SK-N-SH treated with all-trans-retinoic acid at 6 μM for 48 hours (cell line): ENCODE results near the gene AP1S1.

Source experiments
- ATAC-seq: fragments of 200-7000 bp; cut with Tn5 transposase; 3 replicates; pipeline ENCODE4 v1.9.1; 2020; ENCODE audit warnings: mild to moderate bottlenecking, moderate library complexity
- ARNTL ChIP-seq: fragments of 450-650 bp; formaldehyde crosslinking; IDR thresholded peaks from 2 replicates; pipeline ENCODE4 v1.5.0; 2020; ENCODE audit warnings: low read depth, mild to moderate bottlenecking, moderate library complexity, borderline replicate concordance
- BACH2 ChIP-seq: fragments of 250-450 bp; sonication (Bioruptor Pico); IDR thresholded peaks from 2 replicates; pipeline ENCODE4 v1.9.0; 2021; ENCODE audit warnings: mild to moderate bottlenecking, borderline replicate concordance
- CSDC2 ChIP-seq: fragments of 250-450 bp; sonication (Bioruptor Pico); IDR thresholded peaks from 2 replicates; pipeline ENCODE4 v1.5.0; 2020; ENCODE audit warnings: mild to moderate bottlenecking, moderate library complexity
- CSRNP3 ChIP-seq: fragments of 250-450 bp; sonication (Bioruptor Pico); IDR thresholded peaks from 2 replicates; pipeline ENCODE4 v1.5.1; 2021; ENCODE audit warnings: mild to moderate bottlenecking, moderate library complexity
- ESRRG ChIP-seq: fragments of 250-450 bp; sonication (Bioruptor Pico); IDR thresholded peaks from 2 replicates; pipeline ENCODE4 v1.6.1; 2021; ENCODE audit warnings: mild to moderate bottlenecking
- GLIS3 ChIP-seq: fragments of 250-450 bp; sonication (Bioruptor Pico); IDR thresholded peaks from 2 replicates; pipeline ENCODE4 v1.5.0; 2020; ENCODE audit warnings: mild to moderate bottlenecking, moderate library complexity
- ISL1 ChIP-seq: fragments of 250-450 bp; sonication (Bioruptor Pico); IDR thresholded peaks from 2 replicates; pipeline ENCODE4 v2.1.2; 2022; ENCODE audit warnings: mild to moderate bottlenecking, moderate library complexity
- OSR1 ChIP-seq: fragments of 250-450 bp; sonication (Bioruptor Pico); IDR thresholded peaks from 2 replicates; pipeline ENCODE4 v1.8.0; 2022; ENCODE audit warnings: moderate library complexity, mild to moderate bottlenecking, inconsistent platforms
- PATZ1 ChIP-seq: fragments of 250-450 bp; sonication (Bioruptor Pico); IDR thresholded peaks from 2 replicates; pipeline ENCODE4 v1.8.0; 2020; ENCODE audit warnings: mild to moderate bottlenecking, moderate library complexity, borderline replicate concordance
- PPARA ChIP-seq: fragments of 250-450 bp; sonication (Bioruptor Pico); IDR thresholded peaks from 2 replicates; pipeline ENCODE4 v1.5.0; 2020; ENCODE audit warnings: mild to moderate bottlenecking, borderline replicate concordance
- RARB ChIP-seq: fragments of 250-450 bp; sonication (Bioruptor Pico); IDR thresholded peaks from 2 replicates; pipeline ENCODE4 v1.8.0; 2021; ENCODE audit warnings: mild to moderate bottlenecking, moderate library complexity
- SNAI2 ChIP-seq: fragments of 250-450 bp; sonication (Bioruptor Pico); IDR thresholded peaks from 2 replicates; pipeline ENCODE4 v1.5.0; 2020; ENCODE audit warnings: mild to moderate bottlenecking, moderate library complexity
- TCF4 ChIP-seq: fragments of 250-450 bp; sonication (Bioruptor Pico); IDR thresholded peaks from 2 replicates; pipeline ENCODE4 v1.8.0; 2021; ENCODE audit warnings: mild to moderate bottlenecking, moderate library complexity, borderline replicate concordance
- TOX ChIP-seq: fragments of 250-450 bp; sonication (Bioruptor Pico); IDR thresholded peaks from 2 replicates; pipeline ENCODE4 v1.8.0; 2021; ENCODE audit warnings: mild to moderate bottlenecking, moderate library complexity, borderline replicate concordance
- TSHZ2 ChIP-seq: fragments of 250-450 bp; sonication (Bioruptor Pico); IDR thresholded peaks from 2 replicates; pipeline ENCODE4 v1.5.0; 2020; ENCODE audit warnings: mild to moderate bottlenecking, moderate library complexity
- ZC3H10 ChIP-seq: fragments of 250-450 bp; sonication (Bioruptor Pico); IDR thresholded peaks from 2 replicates; pipeline ENCODE4 v1.5.1; 2021; ENCODE audit warnings: mild to moderate bottlenecking, moderate library complexity
- ZFP3 ChIP-seq: fragments of 250-450 bp; sonication (Bioruptor Pico); IDR thresholded peaks from 2 replicates; pipeline ENCODE4 v1.5.0; 2020; ENCODE audit warnings: mild to moderate bottlenecking, moderate library complexity
- ZFP30 ChIP-seq: fragments of 450-650 bp; formaldehyde crosslinking; IDR thresholded peaks from 2 replicates; pipeline ENCODE4 v1.5.0; 2022; ENCODE audit warnings: mild to moderate bottlenecking, moderate library complexity
- ZNF565 ChIP-seq: fragments of 450-650 bp; formaldehyde crosslinking; conservative IDR thresholded peaks from 2 replicates; pipeline ENCODE4 v1.5.0; 2020; ENCODE audit warnings: low read depth, mild to moderate bottlenecking, moderate library complexity
- ZNF70 ChIP-seq: fragments of 450-650 bp; formaldehyde crosslinking; IDR thresholded peaks from 2 replicates; pipeline ENCODE4 v1.5.0; 2020; ENCODE audit warnings: mild to moderate bottlenecking, moderate library complexity
- ZNF8 ChIP-seq: fragments of 450-650 bp; formaldehyde crosslinking; IDR thresholded peaks from 2 replicates; pipeline ENCODE4 v1.5.0; 2020; ENCODE audit warnings: mild to moderate bottlenecking, moderate library complexity
- TF ChIP-seq, protein P1 (sequence below): fragments of 250-450 bp; sonication (Bioruptor Pico); IDR thresholded peaks from 2 replicates; pipeline ENCODE4 v1.5.1; 2020; ENCODE audit warnings: low read depth, mild to moderate bottlenecking, moderate library complexity
- TF ChIP-seq, protein P2 (sequence below): fragments of 250-450 bp; sonication (Bioruptor Pico); IDR thresholded peaks from 2 replicates; pipeline ENCODE4 v1.8.0; 2021; ENCODE audit warnings: low read depth, mild to moderate bottlenecking, moderate library complexity, borderline replicate concordance

The AP1S1 gene

DNA sequence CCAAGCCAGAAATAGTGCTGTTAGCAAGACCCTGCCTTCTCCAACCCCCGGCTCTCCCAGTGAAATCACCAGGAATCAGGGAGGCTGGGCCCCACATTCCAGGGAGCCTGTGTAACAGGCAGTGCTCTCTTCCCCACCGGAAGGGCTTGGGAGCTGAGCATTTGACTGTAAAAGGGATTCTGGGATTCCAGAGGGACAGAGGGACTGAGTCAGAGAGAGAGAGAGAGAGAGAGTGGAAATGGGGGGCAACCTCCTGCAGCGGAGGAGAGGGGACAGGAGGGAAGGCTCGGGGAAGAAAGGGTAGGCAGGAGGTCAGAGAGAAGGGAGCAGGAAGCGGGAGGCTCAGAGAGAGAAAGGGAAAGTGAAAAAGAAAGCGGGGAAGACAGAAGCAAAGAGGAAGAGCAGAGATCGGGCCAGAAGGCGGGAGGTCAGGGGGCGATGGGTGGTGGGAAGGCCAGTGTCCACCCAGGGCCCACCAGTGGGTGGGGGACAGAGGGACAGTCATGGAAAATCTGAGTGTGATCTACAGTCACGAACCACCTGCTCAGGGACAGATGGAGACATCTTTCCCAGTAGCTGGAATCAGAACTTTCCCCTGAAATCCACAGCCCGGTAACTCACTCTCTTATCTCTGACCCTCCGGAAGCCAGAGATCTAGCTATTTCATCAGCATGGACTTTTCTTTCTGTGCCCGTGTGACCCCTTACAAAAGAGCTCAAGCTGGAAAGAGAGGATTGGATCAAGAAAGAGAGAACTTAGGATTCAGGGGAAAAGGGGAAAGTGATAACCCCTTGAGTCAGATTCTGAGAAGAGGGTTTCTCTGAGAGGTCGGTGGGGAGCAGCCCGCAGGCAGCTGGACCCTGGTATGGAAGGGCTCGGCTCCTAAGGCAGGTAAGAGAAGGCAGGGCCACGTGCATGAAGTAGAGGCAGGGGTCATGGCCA, 32.0 kb upstream of the AP1S1 start:
- peak; percentile 73 for ATAC-seq
- TF ChIP-seq RARB (CRISPR knock-in tag) (peak; percentile 65; the same call in 1 of the 2 replicates), PATZ1 (peak; percentile 90), OSR1 (no peak), ZNF565 (CRISPR knock-in tag) (peak; percentile 79; the same call in 1 of the 2 replicates), ARNTL (no peak), ZFP30 (CRISPR knock-in tag) (no peak), GLIS3 (CRISPR knock-in tag) (peak; percentile 46; the same call in 1 of the 2 replicates), ISL1 (CRISPR knock-in tag) (peak; percentile 81), ZNF8 (CRISPR knock-in tag) (no peak), ZC3H10 (CRISPR knock-in tag) (no peak), CSDC2 (CRISPR knock-in tag) (peak; percentile 94), ESRRG (CRISPR knock-in tag) (0 out of 2 replicates have a peak, but pooled peaks have one; percentile 74), TCF4 (no peak), ZNF70 (CRISPR knock-in tag) (no peak), SNAI2 (CRISPR knock-in tag) (peak; percentile 92), ZFP3 (CRISPR knock-in tag) (peak; percentile 79), CSRNP3 (CRISPR knock-in tag) (no peak), TOX (peak; percentile 53; the same call in 1 of the 2 replicates)
- TF ChIP-seq, protein P1, sequence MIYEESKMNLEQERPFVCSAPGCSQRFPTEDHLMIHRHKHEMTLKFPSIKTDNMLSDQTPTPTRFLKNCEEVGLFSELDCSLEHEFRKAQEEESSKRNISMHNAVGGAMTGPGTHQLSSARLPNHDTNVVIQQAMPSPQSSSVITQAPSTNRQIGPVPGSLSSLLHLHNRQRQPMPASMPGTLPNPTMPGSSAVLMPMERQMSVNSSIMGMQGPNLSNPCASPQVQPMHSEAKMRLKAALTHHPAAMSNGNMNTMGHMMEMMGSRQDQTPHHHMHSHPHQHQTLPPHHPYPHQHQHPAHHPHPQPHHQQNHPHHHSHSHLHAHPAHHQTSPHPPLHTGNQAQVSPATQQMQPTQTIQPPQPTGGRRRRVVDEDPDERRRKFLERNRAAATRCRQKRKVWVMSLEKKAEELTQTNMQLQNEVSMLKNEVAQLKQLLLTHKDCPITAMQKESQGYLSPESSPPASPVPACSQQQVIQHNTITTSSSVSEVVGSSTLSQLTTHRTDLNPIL: peak; percentile 90
- TF ChIP-seq, protein P2, sequence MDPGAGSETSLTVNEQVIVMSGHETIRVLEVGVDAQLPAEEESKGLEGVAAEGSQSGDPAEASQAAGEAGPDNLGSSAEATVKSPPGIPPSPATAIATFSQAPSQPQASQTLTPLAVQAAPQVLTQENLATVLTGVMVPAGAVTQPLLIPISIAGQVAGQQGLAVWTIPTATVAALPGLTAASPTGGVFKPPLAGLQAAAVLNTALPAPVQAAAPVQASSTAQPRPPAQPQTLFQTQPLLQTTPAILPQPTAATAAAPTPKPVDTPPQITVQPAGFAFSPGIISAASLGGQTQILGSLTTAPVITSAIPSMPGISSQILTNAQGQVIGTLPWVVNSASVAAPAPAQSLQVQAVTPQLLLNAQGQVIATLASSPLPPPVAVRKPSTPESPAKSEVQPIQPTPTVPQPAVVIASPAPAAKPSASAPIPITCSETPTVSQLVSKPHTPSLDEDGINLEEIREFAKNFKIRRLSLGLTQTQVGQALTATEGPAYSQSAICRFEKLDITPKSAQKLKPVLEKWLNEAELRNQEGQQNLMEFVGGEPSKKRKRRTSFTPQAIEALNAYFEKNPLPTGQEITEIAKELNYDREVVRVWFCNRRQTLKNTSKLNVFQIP (CRISPR knock-in tag): peak; percentile 89; the same call in 1 of the 2 replicates
- TF ChIP-seq, all 23 proteins: peak for 12

DNA sequence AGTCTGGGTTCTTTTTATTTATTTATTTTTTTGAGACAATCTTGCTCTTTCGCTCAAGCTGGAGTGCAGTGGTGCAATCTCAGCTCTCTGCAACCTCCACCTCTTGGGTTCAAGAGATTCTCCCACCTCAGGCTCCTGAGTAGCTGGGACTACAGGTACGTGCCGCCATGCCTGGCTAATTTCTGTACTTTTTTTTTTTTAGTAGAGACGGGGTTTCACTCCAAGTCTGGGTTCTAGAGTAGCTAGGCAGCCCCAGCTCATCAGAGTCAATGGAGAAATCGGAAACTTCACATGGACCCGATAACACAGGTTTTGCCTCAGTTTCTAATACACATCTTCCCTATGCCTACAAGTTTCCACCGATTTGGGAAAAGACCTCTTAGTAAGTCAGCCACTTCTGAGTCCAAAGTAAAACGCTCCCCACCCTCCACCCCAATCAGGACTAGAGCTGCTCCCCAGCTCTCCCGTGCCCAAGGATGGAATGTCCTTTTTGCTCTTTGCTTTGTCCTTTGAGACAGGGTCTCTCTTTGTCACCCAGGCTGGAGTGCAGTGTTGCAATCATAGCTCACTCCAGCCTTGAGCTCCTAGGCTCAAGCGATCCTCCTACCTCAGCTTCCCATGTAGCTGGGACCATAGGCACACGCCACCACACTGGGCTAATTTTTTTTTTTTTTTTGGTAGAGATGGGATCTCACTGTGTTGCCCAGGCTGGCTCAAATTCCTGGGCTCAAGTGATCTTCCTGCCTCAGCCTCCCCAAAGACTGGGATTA, 31.2 kb upstream of the AP1S1 start:
- TF ChIP-seq ZNF565 (CRISPR knock-in tag) (no peak), BACH2 (CRISPR knock-in tag) (no peak)
- no peak for ATAC-seq

- no peak for ATAC-seq
- TF ChIP-seq ARNTL: no peak
- no peak for TF ChIP-seq OSR1
Measured at GRCh38 chr7:101123703-101124068, 30.6 kb upstream of the AP1S1 start.

DNA sequence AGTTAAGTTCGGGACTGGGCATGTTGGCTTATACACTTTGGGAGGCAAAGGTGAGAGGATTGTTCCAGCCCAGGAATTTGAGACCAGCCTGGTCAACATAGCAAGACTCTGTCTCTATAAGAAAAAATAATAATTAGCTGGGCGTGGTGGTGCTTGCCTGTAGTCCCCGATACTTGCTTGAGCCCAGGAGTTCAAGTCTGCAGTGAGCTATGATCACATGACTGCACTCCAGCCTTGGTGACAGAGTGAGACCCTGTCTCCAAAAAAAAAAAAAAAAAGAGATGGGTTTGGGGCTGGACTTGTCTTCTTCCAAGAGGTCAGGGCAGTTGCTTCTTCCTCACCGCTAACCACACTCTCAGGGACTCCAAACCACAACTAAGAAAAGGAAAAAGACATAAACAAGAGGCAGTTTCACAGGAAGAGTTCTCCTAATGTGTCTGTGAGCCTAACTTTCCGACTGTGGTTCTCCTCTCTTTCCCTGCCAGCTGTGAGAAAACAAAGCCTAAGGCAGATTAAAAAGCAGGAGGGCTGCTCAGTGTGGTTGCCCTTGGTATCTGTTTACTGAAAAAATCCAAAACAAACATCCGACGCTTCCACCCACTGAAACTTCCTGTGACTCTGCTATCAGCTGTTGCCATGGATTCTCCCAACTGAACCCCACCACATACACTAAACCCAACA, 29.8 kb upstream of the AP1S1 start:
- TF ChIP-seq ZFP30 (CRISPR knock-in tag) (no peak), ZC3H10 (CRISPR knock-in tag) (no peak), GLIS3 (CRISPR knock-in tag) (no peak), PPARA (CRISPR knock-in tag) (no peak), TSHZ2 (no peak)
- TF ChIP-seq, protein P2 (CRISPR knock-in tag): no peak
- no peak for ATAC-seq
